ENCODE data around the gene LPP.
A peak's percentile ranks its signal among the peaks of the same experiment; 100 is the strongest.

Gene LPP

DNA sequence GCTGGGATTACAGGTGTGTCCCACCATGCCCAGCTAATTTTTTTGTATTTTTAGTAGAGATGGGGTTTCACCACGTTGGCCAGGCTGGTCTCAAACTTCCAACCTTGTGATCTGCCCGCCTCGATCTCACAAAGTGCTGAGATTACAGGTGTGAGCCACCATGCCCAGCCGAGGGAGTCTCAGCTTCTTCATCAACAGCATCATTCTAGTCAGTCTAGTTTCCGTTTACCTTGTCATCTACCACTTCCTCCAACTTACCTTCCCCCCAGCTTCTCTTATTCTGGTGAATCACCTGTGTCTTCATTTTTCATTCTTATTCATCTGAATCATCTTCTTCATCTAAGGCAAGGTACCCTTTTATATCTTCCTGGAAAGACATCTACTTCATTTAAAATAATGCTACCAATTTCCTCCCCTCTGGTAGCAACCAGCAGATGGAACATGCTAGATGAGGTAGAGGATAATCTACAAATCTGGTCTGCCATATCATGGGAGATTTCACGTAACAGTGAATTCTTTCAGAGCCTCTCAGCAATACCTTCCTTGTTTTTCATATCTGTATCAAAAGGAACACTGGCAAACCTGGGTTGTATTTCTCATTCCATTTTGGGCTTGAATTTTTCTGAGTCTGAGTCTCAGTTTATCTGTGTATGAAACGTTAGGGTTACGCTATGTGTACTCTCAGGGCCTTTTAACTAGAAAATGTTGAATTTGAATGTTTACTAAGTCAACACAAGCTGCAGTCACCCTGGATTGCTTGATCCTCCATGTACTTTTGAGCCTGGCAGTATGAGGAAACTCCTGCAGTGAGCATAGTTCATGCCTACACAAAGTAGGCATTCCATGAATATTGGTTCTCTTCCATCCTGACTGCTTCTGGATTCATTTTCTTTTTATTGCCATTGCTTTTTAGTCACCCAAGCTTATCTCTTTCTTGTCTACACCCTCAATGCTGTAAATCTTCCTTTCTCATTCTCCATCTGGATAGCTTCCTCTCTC, 16.8 kb downstream of the LPP start:
- DNase-seq: no peak

DNA sequence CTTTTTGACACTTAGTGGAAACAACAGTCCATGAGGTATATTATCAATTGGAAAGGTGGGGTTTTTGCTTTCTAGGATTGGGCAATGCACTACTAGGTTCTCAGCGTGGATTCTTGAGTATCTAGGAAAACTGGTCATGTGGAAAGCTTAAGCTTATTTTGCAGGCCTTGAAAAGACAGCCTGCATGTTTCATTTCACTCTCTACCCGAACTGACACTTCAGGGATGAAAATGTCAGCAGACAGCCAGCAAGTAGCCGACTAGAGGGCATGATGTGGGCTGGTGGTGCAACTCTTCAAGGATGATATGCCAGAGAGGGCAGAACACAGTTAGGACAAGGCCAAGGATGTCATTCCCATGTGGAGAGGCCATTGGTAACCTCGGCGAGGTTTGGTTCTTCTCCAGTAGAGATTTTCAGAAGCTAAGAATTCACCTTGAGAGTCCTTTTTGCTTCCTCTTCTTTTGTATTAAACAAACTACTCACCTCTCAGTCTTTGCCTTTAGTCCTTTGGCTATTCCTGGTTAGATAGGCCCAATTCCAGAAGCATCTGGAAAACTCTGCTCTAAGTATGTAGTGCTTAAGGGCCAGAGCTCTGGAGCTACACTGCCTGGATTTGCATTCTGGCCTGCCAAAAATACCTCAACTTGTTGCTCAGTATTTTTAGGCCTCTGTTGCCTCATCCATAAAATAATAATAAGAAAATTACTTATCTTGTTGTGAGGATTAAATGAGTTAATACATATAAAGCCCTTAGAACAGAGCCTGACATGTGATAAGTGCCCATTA, 17.9 kb downstream of the LPP start:
- no peak for DNase-seq

DNA sequence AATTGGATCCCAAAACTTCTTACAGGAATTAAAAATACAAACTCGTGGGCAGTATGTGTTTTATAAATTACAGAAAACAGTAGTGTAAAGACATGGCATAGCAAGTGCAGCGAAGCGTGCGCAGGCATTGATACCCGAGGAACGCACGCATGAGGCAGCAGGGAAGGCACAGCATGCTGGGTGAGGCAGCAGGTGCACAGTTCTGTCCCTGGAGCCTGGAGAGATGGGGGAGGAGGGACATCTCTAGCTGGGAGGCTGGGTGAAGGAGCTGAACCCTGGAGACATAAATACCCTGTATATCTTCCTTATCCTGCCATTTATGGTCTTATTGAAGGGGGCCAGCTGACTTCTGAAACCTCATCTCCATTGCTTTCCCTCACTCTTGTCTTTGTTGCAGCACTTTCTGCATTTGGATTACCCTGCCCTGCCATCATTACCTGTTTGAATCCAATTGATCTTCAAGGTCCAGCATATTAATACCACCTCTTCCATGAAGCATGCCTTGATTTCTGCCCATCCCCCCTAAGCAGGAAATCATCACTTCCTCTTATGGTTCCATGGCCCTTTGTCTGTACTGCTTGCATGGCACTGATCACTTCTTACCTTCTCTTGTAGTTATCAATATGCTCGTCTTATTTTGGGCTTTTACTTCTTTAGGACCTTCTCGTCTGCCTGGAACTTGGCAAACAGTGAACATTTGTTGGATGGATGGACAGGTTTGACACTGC, 20.5 kb downstream of the LPP start:
- DNase-seq: no peak

DNA sequence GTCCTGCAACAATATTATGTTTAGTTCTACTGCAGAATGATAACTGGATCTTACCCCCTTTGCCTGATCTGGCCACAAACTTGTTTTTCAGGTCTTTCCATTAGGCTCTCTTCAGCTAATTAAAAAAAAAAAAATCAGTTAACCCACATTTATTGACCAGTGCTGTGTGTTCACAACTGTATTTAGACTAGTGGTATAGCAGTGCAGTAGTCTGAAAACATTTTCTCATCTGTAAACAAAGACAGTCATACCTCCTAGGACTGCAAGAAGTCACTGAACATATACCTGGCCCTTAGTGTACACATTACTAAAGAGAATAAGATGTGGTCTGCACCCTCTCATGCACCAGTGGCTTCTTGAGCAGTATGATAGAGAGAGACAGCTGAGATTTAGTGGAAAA, 22.5 kb downstream of the LPP start:
- no peak for DNase-seq

DNA sequence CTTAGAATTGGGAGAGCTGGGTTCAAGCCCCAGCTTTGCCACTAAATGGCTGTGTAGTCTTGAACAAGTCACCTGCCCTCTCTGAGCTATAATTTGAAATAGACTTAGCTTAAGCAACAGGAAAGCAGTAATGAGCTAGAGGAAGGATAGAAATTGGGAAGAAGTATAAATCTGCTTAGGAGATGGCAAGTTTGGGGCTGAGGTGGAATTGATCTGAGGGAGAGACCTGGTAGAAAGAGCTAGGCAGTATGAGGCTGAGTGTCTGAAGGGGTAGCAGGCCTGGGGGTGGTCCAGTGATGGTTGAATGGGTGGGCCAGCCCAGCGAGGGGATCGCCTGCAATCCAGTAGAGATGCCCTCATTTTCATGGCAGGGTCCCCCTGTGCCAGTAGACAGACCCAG, 22.9 kb downstream of the LPP start:
- no peak for DNase-seq

DNA sequence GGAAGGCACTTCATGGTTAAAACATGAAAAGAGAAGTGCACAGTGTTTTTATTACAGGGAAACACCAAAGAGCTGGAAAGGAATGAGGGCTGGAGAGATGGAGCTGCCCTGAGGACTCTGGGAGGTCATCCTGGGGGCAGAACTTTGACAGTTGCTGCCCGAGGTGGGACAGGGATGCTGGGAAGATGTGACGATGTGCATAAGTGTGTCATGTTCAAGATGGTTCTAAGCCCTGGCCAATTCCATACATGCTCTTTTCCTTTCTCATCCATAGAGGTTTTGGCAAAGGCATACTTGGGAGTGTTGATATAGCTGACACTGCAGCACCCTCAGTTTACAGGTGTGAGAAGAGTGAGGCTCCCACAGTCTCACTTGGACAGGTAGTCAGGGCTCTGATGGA, 23.8 kb downstream of the LPP start:
- no peak for DNase-seq

DNA sequence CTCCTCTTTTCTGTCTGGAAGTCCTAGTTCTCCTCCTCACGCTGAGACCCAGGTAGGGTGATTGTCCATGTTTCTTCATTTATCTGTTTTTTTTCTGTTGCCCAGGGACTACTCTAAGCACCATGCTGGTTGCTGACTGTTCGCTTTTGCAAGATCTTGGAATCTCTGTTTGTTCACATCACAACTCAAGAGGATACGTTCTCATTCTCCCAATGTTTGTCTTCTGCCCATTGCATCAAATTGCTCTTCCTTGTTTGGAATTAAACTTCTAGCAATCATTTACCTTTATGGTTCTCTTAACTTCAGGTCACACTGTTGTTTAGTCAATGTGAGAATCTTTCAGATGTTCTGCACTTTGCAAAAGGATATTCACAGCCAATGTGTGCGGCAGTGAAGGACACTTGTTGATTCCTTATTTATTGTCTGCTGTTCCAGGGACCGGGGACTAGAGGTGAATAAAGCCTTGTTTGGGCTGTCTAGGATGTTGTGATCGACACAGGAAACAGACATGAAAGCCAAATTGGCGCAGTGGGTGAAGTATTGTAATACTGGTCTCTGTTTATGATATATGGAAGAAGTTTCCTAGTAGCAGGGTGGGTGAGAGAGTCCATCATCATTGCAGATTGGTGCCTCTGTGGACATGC, 24.5 kb downstream of the LPP start:
- DNase-seq: no peak

DNA sequence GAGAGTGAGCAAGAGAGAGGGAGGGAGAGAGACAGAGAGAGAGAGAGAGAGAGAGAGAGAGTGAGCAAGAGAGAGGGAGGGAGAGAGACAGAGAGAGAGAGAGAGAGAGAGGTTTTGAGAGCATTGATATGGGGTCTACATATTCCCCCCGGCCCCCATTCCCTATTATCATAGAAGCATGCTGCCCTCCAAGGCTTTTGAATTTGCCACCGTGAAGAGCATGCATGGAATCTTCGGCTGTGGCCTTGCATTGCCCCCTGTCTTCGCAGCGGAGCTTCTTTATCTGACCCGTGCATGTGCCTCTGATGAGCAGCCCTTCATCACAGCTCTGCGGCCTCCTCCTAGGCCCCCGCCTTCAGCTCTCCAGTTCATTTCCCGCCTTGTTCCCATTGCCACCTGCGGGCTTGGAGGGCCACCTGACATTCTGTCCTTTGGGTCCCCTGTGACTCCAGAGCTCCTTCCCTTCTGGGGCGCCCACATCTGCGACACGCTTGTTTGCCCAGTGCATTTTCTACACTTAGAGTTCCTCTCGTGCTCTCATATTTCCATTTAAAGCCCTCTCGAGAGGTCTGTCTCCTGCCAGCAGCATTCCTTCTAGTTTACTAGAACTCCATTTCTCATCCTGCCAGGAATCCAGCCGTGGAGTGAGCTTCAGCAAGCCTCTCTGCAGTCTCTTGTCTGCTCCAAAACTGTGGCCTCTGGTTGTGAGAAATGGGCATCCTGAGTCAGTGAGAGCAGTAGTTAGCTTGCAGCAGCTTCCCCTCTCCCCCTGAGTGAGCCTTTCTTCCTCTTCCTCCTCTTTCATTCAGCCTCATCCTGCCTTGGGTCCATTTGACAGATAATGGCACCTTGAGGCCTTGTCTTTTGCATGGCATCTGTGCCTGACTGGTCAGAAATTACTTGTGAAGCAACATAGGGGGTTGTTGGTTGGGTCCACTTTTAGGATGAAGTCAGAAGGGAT, 25.3 kb downstream of the LPP start:
- peak; percentile 86 for DNase-seq

DNA sequence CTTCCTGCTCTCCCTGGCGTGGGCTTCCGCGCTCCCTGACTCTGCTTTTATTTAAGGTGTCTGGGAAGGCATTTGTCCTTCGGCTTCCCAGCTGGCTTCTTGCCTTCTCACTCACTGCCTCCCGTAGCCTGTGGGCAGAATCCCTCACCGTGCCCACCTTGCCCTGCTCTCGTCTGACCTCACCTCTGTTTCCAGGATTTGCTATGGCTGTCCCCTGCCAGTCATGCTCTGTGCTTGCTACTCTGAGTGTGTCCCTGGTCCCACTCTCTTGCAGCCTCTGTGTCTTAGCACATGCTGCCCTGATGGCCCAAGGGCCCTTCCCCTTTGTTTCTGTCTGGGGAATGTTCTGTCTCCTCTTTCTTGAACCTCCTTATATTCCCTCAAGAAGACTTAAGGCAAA, 26.2 kb downstream of the LPP start:
- no peak for DNase-seq

DNA sequence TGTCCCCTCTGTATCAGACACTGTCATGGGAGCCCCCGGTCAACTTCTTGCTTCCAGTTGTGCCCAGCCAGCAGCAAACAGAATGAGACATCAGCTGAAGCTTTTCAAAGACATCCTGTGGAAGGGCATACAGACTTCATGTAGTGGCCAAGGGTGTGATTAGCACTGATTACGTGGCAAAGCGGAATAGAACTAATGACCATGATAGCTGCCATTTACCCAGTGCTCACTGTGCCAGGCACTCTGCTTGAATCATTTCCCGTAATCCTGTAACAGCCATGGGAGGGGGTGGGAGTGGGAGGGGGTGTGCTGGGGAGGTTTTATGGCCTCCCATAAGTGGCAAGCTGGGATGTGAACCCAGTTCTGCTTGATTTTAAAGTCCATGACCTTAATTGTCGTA, 29.5 kb downstream of the LPP start:
- DNase-seq: no peak

DNA sequence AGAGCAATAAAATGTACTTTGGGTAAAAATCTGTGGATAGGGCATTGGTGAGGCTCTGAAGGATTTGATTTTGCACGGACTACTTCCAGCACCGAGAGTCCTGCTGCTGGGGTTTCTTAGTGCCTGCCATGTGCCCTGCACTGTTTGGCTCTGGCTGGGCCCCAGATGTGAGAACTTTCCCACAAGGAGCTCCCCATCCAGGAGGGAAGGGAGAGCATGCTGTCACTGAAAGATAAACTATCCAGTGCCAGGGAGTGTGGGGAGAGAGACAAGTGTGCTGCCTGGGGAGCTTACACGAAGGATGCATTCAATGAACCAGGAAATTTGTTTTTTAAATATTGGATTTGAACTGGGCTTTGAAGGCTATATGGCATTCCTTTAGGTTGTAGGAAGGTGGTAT, 30.2 kb downstream of the LPP start:
- DNase-seq: no peak

DNA sequence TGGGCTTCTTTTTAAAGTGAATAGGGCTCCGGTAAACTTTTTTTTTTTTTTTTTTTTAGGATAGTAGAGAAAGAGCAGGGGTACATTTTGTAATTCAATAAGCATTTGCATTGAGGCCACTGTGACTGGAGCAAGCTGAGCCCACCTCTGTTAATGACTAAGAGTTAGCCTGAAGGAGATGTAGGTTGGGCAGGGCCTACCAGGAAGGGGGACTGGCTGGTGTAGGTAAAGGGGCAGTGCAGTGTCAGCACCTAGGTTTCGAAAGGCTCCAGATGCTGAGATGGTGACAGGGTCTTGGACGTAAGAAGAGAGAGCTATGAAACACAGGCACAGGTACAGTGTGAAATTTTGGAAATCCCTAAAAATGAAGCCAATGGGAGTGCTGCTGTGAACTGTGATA, 30.7 kb downstream of the LPP start:
- no peak for DNase-seq

DNA sequence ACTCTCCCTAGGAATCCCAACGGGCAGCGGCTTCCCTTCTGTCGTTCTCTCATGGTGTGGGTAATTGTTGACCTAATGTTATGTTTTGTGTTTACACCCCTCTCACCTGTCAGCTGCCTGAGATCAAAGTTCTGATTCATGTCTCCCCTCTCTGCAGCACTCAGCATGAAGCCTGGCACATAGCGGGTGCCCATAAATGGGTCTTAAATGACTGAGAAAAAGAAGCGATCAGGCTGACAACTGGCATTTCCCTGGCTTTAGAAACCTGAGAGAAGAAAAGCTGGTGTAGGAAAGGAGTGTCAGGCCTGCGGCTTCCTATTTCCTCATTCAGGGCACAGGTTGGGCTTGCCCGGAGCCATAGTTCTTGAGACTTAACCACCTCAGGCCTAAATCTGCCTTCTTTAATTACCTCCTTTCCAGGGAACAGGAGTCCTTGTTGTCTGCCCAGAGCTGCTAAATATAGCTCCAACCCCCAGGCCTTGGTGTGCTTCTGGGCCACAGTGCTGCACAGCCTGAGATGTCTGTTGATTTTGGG, 31.8 kb downstream of the LPP start:
- DNase-seq: peak; percentile 47

DNA sequence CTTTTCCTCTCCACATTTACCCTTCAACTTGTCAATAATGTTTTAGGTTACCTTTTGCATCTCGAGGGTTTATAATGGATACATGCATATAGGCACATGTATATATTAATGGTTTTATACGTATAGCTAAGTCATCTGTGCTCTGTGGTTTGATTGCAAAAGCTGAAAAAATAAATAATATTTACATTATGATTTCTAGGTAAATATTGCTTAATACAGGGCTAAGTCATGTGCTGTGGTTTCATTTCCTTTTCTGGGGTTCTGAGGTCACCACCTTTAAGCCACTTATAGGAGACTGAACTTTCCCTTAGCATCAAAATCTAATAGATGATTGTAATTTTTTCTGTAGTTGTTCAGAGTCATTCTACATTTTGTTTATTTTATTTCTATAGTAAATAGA, 33.1 kb downstream of the LPP start:
- DNase-seq: peak; percentile 47

DNA sequence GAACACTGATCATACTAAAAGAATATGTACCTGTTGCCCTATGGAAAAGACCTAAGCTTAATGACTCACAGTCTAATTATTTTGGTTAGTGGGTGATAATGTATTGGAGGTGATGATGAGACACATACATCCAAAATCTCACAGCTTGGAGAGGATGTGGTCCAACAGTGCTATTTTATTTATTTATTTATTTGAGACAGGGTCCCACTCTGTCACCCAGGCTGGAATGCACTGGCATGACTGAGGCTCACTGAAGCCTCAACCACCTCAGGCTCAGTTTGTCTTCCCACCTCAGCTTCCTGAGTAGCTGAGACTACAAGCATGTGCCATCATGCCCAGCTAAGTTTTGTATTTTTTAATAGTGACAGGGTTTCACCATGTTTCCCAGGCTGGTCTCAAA, 35.0 kb downstream of the LPP start:
- no peak for DNase-seq

DNA sequence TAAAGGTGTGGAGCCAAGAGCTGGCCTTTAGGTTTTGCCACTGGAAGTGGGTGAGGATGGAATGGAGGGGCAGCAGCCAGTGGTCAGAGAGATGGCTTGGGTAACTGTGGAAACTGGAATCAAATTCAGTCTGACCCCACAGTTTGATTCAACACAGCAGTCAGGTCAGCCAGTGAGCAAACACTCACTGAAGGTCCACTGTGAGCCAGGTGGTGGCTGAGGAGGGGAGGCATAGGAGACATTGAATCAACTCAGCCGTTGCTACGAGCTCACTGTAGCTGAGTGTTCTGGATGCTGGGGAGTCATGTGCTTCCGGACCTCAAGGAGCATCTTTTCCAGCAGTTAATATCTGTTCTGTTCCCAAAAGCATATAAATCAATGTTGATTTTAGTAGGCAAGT, 37.5 kb downstream of the LPP start:
- no peak for DNase-seq

DNA sequence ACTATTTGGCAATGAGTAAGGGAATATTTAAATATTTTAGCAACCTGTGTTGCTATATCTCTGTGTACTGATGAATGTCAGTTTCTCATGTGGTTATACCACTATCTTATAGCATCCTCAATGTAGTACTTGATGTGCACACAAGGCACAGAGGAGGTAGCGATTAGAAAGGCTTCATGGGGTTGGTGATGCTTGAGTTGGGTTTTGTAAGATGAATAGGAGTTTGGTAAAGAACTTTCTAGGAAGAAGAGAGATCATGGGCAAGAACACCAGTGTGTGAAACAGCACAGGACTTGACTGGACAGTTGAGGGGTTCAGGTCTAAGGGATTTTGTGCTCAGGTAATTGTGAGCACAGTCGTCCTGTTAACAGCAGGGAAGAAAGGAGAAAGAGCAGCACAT, 38.1 kb downstream of the LPP start:
- no peak for DNase-seq

DNA sequence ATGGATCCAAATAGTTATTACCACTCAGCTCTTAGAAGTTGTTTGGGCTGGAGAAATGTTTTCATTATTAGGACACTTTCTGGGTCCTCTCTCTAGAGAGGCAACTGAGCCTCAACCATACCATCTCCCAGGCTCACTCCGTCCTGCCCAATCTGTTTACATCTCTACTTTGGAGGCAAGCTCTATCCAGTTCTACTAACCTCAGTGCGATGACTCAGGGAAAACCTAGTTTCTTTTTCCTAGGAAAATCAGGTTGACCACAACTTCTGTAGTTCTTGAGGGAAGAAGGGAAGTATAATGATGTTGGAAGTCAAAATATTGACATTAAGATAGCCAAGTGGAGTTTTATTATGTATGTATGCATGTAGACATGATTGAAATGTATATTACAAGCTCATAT, 40.4 kb downstream of the LPP start:
- DNase-seq: peak; percentile 60

DNA sequence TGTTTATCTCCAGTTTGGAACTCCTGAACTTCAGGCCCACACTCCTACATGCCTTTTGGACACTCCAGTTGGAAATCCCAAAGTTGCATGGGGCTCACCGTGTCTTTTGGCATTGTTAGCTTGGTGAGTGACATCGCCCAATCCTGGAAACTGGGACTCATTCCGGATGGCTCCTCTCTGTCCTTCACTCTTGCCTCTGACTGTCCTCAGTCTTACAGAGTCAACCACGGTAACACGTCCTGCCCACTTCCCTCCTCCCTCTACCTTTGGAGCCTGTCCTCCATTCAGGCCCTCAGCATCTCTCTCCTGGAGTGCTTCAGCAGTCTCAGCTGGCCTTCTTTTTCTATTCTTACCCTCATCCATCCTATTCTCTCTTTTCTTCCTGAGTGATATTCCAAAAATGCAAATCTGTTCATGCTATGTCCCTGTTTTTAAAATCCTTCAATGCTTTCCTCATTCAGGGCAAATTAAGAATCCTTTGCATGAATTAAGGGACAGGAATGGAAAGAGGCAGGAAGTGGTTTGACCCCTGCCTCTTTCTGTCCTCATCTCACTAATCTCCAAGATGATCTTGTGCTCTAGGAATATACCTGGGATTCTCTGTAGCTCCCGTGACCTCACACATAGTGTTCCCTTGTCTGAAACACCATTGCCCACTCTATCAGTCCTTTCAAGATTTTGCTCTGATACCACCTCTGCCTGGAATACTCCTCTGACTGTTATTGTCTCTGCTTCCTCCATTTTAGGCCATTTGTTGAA, 42.5 kb downstream of the LPP start:
- DNase-seq: peak; percentile 60

DNA sequence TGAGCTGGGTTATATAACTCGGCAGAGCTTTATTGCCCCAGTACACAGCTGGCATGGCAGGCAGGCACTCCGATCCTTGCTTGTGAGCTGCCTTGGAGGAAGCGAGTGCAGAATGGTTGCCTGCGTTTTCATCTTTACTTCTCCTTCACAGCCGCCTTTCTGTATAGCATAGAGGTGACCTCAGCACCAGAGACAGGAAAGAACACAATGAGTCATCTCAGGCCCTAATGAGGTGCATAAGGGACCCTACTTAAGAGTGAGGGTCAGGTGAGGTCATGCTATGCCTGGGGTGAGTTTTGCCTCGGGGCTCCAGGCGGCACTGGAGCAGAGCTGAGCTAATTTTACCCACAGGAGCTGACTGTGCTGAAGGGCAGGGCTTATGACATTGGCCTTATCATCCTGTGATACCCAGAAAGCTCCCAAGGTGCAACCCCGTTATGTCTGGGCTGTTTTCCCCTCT, 43.5 kb downstream of the LPP start:
- DNase-seq: peak; percentile 34

Data from fibroblast of skin of back (primary cell).